GM12872 (cell line): ENCODE results near the gene ARHGEF10L.

Experiments
- TF ChIP-seq, protein P1 (sequence below): IDR thresholded peaks from 3 replicates; pipeline ENCODE4 v1.5.1; 2011; ENCODE audit warnings: low read depth, mild to moderate bottlenecking, low read length, moderate library complexity; ENCODE audit not compliant: insufficient read depth

Gene ARHGEF10L

DNA sequence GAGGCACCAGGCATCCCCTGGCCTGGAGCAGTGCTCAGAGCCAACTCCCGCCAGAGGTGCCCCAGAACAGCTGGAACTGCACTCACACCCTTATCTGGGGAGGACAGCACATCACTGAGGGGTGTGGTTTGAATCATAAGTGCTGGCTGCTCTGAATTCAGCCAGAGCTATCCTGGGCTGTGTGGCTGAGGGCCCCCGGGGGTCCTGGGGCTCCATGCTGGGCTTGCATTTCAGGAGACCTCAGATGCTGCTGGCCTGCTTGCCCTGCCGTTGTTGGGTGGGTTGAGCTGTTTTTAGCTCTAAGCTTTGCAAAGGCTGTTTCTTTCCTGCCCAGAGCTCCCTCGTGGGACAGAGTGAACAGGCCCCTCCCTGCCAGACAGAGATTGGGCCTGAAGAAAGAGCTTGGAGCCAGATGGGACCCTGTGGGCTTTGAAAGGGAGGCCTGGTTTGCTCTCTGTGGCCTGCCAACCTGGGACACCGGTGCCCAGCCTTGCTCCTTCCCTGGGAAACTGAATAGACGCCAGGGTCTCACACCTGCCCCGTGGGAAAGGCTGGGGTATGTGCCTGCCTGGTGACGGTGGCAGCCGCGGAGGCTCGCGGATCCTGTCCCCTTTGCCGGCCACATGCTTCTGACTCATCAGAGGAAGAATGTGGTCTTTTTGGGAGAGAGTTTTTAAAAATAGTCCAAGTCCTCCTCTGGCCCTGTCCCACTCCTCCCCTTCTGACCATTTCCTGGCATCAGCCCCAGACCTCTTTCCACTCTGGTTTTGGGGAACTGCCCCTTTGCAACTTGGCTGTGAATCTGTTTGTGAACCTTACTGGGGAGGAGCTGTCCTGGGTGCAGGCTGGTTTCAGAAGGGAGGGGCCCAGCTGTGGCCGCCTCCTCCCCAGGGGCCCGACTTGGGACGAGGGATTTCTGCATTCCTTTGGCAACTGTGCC lies 30.0 kb downstream of the ARHGEF10L start:
- TF ChIP-seq, protein P1, sequence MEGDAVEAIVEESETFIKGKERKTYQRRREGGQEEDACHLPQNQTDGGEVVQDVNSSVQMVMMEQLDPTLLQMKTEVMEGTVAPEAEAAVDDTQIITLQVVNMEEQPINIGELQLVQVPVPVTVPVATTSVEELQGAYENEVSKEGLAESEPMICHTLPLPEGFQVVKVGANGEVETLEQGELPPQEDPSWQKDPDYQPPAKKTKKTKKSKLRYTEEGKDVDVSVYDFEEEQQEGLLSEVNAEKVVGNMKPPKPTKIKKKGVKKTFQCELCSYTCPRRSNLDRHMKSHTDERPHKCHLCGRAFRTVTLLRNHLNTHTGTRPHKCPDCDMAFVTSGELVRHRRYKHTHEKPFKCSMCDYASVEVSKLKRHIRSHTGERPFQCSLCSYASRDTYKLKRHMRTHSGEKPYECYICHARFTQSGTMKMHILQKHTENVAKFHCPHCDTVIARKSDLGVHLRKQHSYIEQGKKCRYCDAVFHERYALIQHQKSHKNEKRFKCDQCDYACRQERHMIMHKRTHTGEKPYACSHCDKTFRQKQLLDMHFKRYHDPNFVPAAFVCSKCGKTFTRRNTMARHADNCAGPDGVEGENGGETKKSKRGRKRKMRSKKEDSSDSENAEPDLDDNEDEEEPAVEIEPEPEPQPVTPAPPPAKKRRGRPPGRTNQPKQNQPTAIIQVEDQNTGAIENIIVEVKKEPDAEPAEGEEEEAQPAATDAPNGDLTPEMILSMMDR = no peak

DNA sequence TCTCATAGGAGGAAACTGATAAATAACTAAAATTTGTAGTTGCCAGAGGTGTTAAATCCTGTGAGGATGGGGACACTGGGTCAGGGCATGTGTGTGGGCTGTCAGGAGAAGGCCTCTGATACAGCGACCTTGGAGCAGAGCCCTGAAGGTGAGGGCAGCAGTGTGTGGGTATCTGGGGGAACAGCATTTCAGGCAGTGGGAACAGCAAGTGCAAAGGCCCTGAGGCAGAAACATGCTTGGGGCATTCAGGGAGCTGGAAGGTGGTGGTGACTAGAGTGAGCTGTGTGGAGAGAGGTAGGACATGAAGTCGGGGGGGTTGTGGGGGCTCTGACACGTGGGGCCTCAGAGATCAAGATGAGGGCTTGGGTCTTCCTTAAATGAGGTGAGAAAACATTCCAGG lies 30.7 kb downstream of the ARHGEF10L start:
- TF ChIP-seq, protein P1 = no peak

DNA sequence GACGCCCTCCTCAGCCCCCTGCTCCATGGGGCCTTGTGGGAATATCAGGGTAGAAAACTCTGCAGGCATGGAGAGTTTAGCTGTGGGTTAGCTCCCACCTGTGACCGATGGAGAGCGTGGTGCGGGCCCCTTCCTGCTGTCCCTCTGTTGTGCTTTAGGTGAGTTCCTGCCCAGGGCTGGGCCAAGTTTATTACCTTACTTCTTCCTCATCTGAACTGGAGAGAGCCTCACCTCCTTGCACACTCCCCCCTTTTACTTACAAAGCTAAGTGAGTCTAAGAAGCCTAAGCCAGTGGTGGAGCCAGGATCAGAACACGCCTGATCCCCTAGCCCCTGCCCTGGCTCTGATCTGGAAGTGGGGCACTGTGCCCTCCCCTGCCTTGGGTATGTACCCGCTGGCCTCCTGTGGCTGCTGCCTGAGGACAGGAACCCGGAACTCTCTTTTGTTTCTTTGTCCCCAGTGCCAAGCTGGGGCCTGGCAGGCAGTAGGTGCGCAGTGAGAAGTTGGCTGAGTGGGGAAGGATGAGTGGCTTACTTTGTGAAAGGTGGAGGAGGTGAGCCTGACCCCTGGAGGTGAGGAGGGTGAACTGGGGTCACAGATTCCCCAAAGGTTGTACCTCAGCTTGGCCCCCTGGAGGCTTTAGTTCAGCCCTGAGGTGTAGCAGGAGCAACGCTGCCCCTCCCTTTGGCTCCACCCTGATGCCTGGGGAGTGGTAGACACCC lies 32.9 kb downstream of the ARHGEF10L start:
- TF ChIP-seq, protein P1 = peak; percentile 56

DNA sequence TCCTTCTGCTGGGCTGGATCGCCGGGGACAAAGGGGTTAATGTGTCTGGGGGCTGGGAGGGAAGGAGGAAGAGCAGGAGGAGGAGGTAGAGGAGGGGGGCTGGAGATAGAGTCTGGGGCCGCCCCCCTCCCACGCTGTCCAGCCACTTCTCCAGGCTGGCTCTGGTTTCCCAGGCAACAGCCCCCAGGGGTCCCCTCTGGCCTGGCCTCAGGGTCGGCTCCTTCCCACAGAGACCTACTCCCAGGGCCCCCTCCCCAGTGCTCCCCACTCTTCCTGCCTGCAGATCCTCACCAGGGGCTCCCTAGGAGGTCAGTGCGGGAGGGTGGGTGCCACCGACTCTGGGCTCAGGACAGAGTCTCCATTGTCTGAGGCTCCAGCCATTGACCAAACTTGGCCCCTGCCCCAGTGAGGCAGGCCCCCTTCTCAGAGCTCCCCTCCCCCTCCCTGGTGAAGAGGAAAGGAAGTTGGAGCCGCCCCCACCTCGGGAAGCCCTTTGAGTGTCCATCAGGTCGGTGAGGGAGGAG lies 34.1 kb downstream of the ARHGEF10L start:
- TF ChIP-seq, protein P1 = no peak

DNA sequence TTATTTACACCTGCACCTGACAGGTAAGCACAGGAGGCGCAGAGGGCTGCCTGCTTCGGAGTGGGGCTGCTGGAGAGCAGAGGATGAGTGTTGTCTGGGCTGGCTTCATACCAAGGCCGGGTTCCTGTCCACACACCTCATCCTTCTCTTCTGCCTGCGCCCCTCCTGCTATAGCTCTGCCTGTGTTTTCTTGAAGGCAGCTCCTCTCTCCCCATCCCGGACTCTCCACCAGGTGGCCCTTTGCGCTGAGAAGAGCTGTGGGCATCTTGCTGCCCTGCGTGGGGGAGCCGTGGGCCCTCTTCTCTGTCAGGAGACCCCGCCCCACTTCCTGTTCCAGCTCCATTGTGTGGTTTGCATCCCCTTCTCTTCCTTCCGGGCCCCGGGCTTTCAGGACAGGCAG lies 35.0 kb downstream of the ARHGEF10L start:
- TF ChIP-seq, protein P1 = no peak

DNA sequence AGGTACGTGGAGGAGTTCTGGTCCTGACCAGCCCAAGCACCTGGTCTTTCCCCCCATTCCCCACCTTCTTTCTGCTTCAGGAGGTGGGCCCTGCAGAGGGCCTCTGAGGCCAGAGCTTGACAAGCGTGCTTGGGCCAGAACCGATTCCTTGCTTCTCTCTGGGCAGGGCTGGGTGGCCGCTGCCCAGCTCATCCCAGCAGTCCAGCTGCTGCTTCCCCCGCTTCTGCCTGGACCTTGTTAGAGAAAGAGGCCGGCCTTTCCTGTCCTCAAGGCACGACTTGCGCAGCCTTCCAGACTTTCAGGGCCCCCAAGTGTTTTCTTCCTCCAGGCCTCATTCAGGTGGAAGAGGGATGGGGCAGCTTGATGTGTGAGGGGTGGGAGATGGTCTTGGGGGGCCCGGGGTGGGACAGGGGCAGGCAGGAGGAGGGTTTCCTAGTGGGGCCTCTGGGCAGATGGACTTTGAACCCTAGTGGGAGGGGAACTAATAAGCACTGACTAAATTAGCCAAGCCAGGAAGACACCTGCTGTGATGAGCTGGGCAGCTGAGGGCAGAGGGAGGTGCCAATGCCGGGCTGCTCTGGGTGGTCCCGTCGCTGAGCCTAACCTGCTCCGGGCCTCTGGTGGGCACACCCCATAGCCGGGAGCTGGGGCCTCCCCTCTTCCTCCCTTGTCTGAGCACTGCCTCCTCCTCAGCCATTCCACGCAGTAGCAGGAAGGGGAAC lies 36.5 kb downstream of the ARHGEF10L start:
- TF ChIP-seq, protein P1 = no peak

DNA sequence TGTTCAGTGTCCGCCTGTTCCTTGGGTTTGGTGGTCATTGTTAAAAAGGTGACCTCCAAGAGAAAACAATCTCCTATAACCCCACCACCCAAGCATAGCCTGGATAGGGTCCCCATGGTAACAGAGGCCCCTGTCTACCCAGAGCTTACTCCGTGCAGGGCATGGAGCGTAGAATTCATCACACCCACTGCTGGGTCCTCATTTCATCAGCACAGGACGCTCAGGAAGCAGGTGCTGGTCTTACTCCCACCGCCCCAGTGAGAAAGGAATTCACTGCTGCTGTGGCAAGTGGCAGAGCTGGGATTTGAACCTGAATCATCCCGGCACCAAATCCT lies 37.0 kb downstream of the ARHGEF10L start:
- TF ChIP-seq, protein P1 = no peak
